ENCODE data around the gene CD52. TPM values are rescaled to one million over a fixed set of nuclear protein-coding genes. Genes with fewer than 3 reads are reported as not detected.
A peak's percentile ranks its signal among the peaks of the same experiment; 100 is the strongest.

The CD52 gene
- total and polyA plus RNA-seq, 5 experiments from 2014 or later: 772 to 6,863 (median 6,330) TPM

GRCh38 chr1:26353976-26354820 is 36.4 kb downstream of the CD52 start, which contains the start of gene CRYBG2:
Gene CRYBG2, minus strand, starts transcription at chr1:26354130. Its CDS starts 7,473 bp downstream, at chr1:26346657.
- Mint-ChIP-seq H3K36me3 (no peaks in the 10 kb centered on the region), H3K27me3 (peaks cover 0 to 12% (median 4%) of the 10 kb centered on the region in 5 donors), H3K27ac (peak within 1 kb of the TSS in 1 of 10 donors; percentile 79), H3K4me3 (no peak within 1 kb of the TSS), H3K9me3 (no peaks in the 10 kb centered on the region), H3K4me1 (peaks cover 11 to 17% (median 13%) of the 10 kb centered on the region in 4 donors)
- ATAC-seq: no peak
- DNase-seq: no peak
- POLR2A ChIA-PET: interaction anchor here (1.1 kb wide), 1 partner anchor 72 kb away, joined by 3 read pairs; no protein-coding TSS in a partner anchor

GRCh38 chr1:26354972-26355371 is 37.2 kb downstream of the CD52 start:
- Mint-ChIP-seq H3K4me3 (no peak overlapping the region), H3K36me3 (no peaks in the 10 kb centered on the region), H3K9me3 (no peaks in the 10 kb centered on the region), H3K27me3 (peaks cover 0 to 12% (median 4%) of the 10 kb centered on the region in 5 donors), H3K4me1 (peaks cover 14 to 25% (median 18%) of the 10 kb centered on the region in 4 donors), H3K27ac (no peak overlapping the region)
- DNase-seq: no peak
- POLR2A ChIA-PET: no interaction called here
- no peak for ATAC-seq

DNA sequence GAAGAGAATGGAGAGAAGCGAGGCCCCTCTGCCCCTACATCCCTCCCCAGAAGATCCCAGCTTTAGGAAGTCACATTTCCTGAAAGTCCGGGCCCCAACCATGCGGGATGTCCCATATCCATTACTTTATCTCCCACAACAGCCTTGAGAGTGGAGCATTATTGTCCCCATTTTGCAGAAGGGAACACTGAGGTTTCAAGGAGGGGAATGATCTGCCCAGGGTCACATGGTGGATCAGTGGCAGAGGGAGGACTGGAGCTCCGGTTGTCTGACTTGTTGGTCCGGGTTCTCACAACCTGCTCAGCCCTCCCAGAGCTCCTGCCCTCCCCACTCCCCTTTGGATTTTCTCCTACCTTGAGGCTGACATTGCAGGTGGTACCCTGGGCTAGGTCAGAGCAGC is 38.3 kb downstream of the CD52 start:
- peaks cover 22 to 36% (median 29%) of the 10 kb centered on the region in 4 donors for H3K4me1 Mint-ChIP-seq
- H3K4me3 Mint-ChIP-seq: no peak overlapping the region
- DNase-seq (no peak), ATAC-seq (no peak)
- H3K36me3 Mint-ChIP-seq: no peaks in the 10 kb centered on the region
- POLR2A ChIA-PET: no interaction called here
- peak overlapping the region in 1 of 10 donors; percentile 68 for H3K27ac Mint-ChIP-seq
- no peaks in the 10 kb centered on the region for H3K9me3 Mint-ChIP-seq
- H3K27me3 Mint-ChIP-seq: peaks cover 3 to 18% (median 9%) of the 10 kb centered on the region in 5 donors

- DNase-seq: no peak
- Mint-ChIP-seq H3K4me3 (no peak overlapping the region), H3K4me1 (peaks cover 23 to 41% (median 36%) of the 10 kb centered on the region in 4 donors), H3K9me3 (no peaks in the 10 kb centered on the region), H3K27ac (peak overlapping the region in 3 of 10 donors; percentile 6 to 70 (median 37)), H3K27me3 (peaks cover 3 to 28% (median 6%) of the 10 kb centered on the region in 5 donors), H3K36me3 (no peaks in the 10 kb centered on the region)
- POLR2A ChIA-PET: interaction anchor here (1.3 kb wide), 1 partner anchor 77 kb away, joined by 4 read pairs; the partner anchor contains the start of gene SH3BGRL3
- no peak for ATAC-seq
Measured at GRCh38 chr1:26357121-26357602, 39.4 kb downstream of the CD52 start.

- POLR2A ChIA-PET: interaction anchor here (0.6 to 8.0 kb wide), 11 partner anchors 18 to 878 kb away, joined by 3 to 75 read pairs (median 5); partner anchors contain the start of genes SH3BGRL3 and ZNF683
- H3K27me3 Mint-ChIP-seq: peaks cover 3 to 19% (median 5%) of the 10 kb centered on the region in 5 donors
- peak overlapping the region; percentile 6 to 89 (median 56) for H3K4me3 Mint-ChIP-seq
Measured at GRCh38 chr1:26358411-26359384, 40.9 kb downstream of the CD52 start.

GRCh38 chr1:26359981-26360806 is 42.4 kb downstream of the CD52 start:
- Mint-ChIP-seq H3K4me3 (peak overlapping the region; percentile 60 to 89 (median 75)), H3K36me3 (no peaks in the 10 kb centered on the region), H3K4me1 (peaks cover 35 to 65% (median 64%) of the 10 kb centered on the region in 4 donors), H3K27me3 (peaks cover 3 to 19% (median 7%) of the 10 kb centered on the region in 5 donors), H3K9me3 (no peaks in the 10 kb centered on the region), H3K27ac (peak overlapping the region in 4 of 10 donors; percentile 29 to 87 (median 57))
- DNase-seq (peak in 7 of 10 donors; percentile 32 to 74 (median 49)), ATAC-seq (peak in 1 of 2 donors; percentile 26)
- POLR2A ChIA-PET: interaction anchor here (0.6 to 8.0 kb wide), 9 partner anchors 10 to 1969 kb away, joined by 3 to 75 read pairs (median 6); partner anchors contain the start of gene ZNF683

More at GRCh38 chr1:26358411-26359384, 40.9 kb downstream of the CD52 start:
- H3K9me3 Mint-ChIP-seq: no peaks in the 10 kb centered on the region
- no peaks in the 10 kb centered on the region for H3K36me3 Mint-ChIP-seq
- ATAC-seq (peak; percentile 84 to 89), DNase-seq (peak; percentile 37 to 87 (median 72))
- H3K4me1 Mint-ChIP-seq: peaks cover 26 to 52% (median 49%) of the 10 kb centered on the region in 4 donors
- H3K27ac Mint-ChIP-seq: peak overlapping the region; percentile 7 to 85 (median 56)

- peaks cover 3 to 19% (median 7%) of the 10 kb centered on the region in 5 donors for H3K27me3 Mint-ChIP-seq
Measured at GRCh38 chr1:26360807-26361604, 43.2 kb downstream of the CD52 start.

DNA sequence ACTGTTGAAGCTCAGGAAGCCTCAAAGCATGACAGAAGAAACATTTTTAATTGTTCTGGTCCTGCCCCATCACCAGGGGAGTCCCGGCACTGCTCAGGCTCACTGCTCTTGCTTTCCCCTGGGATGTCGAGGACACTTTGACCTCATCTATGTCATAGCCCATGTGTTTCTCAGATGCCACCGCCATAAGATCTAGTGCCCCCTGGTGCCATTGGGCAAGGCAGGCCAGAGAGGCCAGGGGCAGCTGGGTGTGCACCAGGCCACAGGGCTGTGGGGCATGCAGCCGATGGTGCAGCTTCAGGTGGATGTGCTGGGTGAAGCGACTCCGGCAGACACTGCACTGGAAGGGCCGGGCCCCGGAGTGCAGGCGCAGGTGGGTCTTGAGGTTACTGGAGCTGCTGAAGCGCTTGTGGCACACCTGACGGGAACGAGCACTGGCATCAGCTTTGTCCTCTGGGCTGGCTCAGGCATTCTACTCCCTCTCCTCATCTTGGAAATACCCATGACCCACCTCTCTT is 43.9 kb downstream of the CD52 start:
- Mint-ChIP-seq H3K4me3 (peak overlapping the region in 8 of 10 donors; percentile 1 to 89 (median 49)), H3K36me3 (no peaks in the 10 kb centered on the region), H3K4me1 (peaks cover 33 to 69% (median 66%) of the 10 kb centered on the region in 4 donors), H3K27ac (peak overlapping the region in 2 of 10 donors; percentile 28 to 85), H3K27me3 (peaks cover 3 to 19% (median 9%) of the 10 kb centered on the region in 5 donors), H3K9me3 (no peaks in the 10 kb centered on the region)
- no peak for DNase-seq
- ATAC-seq: no peak
- POLR2A ChIA-PET: interaction anchor here (0.8 to 8.0 kb wide), 8 partner anchors 9 to 86 kb away, joined by 3 to 75 read pairs (median 4); partner anchors contain the start of genes CD52 and ZNF683

More at GRCh38 chr1:26360807-26361604, 43.2 kb downstream of the CD52 start:
- peak overlapping the region in 4 of 10 donors; percentile 1 to 90 (median 44) for H3K27ac Mint-ChIP-seq
- no peaks in the 10 kb centered on the region for H3K9me3 Mint-ChIP-seq
- no peak for ATAC-seq
- no peaks in the 10 kb centered on the region for H3K36me3 Mint-ChIP-seq
- peaks cover 33 to 66% (median 64%) of the 10 kb centered on the region in 4 donors for H3K4me1 Mint-ChIP-seq
- POLR2A ChIA-PET: interaction anchor here (0.8 to 8.0 kb wide), 10 partner anchors 10 to 85 kb away, joined by 3 to 75 read pairs (median 4); partner anchors contain the start of genes CD52 and ZNF683
- no peak for DNase-seq
- H3K4me3 Mint-ChIP-seq: peak overlapping the region; percentile 68 to 89 (median 74)

- ATAC-seq (no peak), DNase-seq (no peak)
- POLR2A ChIA-PET: interaction anchor here (0.9 to 8.0 kb wide), 6 partner anchors 8 to 182 kb away, joined by 3 to 75 read pairs (median 4); partner anchors contain the start of genes CD52 and ZNF683
- no peaks in the 10 kb centered on the region for H3K9me3 Mint-ChIP-seq
- peaks cover 3 to 19% (median 9%) of the 10 kb centered on the region in 5 donors for H3K27me3 Mint-ChIP-seq
- H3K4me3 Mint-ChIP-seq: peak overlapping the region in 7 of 10 donors; percentile 1 to 56 (median 16)
- no peaks in the 10 kb centered on the region for H3K36me3 Mint-ChIP-seq
- peaks cover 33 to 69% (median 66%) of the 10 kb centered on the region in 4 donors for H3K4me1 Mint-ChIP-seq
- H3K27ac Mint-ChIP-seq: peak overlapping the region in 3 of 10 donors; percentile 1 to 43 (median 28)
Measured at GRCh38 chr1:26362331-26362730, 44.6 kb downstream of the CD52 start.

Measured in naive thymus-derived CD8-positive, alpha-beta T cell (primary cell).